Measurements from ENCODE around the gene TRPV5. TPM values are rescaled to one million over a fixed set of nuclear protein-coding genes. Genes with fewer than 3 reads are reported as not detected.

Gene TRPV5
- total and polyA plus RNA-seq, 2 donors (not counting 3 experiments of a cell fraction or from before 2014, with no cell fraction given), result not detected

DNA sequence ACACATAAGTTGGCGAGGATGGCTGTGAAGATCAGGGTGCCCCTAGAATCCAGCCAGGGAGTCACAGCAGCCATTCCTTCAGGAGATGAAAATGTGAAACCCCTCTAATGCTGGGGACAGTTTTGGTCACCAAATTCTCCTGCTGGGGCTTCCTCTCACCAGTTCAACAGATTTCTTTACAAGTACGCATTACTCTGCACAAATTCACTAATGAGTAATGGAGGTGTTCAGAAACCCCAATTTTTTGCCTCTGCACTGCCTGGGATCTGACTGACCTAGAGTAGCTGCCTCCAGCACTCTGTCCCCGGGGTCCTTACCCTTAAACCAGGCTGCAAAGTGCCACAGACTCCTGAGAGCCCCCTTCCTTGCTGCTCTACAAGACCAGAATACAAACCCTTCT lies 16.1 kb downstream of the TRPV5 start:
- Histone ChIP-seq H3K4me1 (ENCODE audit: control insufficient read depth, extremely low read depth, insufficient read depth, low read length) (no peaks in the 10 kb centered on the region), H3K36me3 (ENCODE audit: control insufficient read depth in 2 of 2, extremely low read depth in 1 of 2, insufficient read depth in 2 of 2, low read length in 2 of 2) (no peaks in the 10 kb centered on the region), H2AFZ (ENCODE audit: low read depth, low read length) (no peak overlapping the region), H3K4me2 (ENCODE audit: insufficient read depth, low read length) (no peak overlapping the region), H3K27ac (ENCODE audit: insufficient read depth, low read depth, low read length) (no peak overlapping the region), H4K20me1 (replicated peaks; ENCODE audit: control insufficient read depth, extremely low read depth, insufficient read depth, low read length) (peaks cover 2% of the 10 kb centered on the region), H3K9me3 (replicated peaks; ENCODE audit: control insufficient read depth, insufficient read depth, low read length) (no peaks in the 10 kb centered on the region), H3K9me1 (replicated peaks; ENCODE audit: control insufficient read depth, extremely low read depth, insufficient read depth, low read length) (no peaks in the 10 kb centered on the region), H3K79me2 (ENCODE audit: control insufficient read depth, insufficient read depth, low read length) (no peaks in the 10 kb centered on the region), H3K27me3 (ENCODE audit: control insufficient read depth in 2 of 2, insufficient read depth in 2 of 2, low read length in 2 of 2) (peaks cover 0 to 2% of the 10 kb centered on the region in 2 experiments), H3K9ac (replicated peaks; ENCODE audit: extremely low read depth, insufficient read depth, low read length) (no peak overlapping the region), H3K4me3 (replicated peaks in 1 of 3; ENCODE audit: insufficient read depth in 1 of 3, low read depth in 1 of 3, low read length in 3 of 3) (no peak overlapping the region)
- dilution Hi-C loops (cut with MboI; ENCODE audit: extremely low pct_ligation_motif_present, low sequenced_read_pairs), result no loop called here
- ChIA-PET CTCF (no interaction called here), POLR2A (no interaction called here)
- DNase-seq (ENCODE audit: low read depth, low spot score) (no peak), FAIRE-seq (no peak)
- BruUV-seq (replicated peaks), result no TSS peak
- no peak for TF ChIP-seq GATA2 (IDR thresholded peaks at IDR 0.05; ENCODE audit: insufficient read depth, insufficient read length, low read depth, low read length)
- TF ChIP-seq POLR2A (IDR thresholded peaks at IDR 0.05; ENCODE audit: low read depth, low read length), result no peak
- no peak for TF ChIP-seq EZH2 (IDR thresholded peaks at IDR 0.05; ENCODE audit: borderline replicate concordance, low read depth, low read length, severe bottlenecking)
- TF ChIP-seq MYC (IDR thresholded peaks at IDR 0.05; ENCODE audit: low read depth, low read length), result no peak
- TF ChIP-seq FOS (IDR thresholded peaks at IDR 0.05; ENCODE audit: borderline replicate concordance, insufficient read depth, low read length), result no peak
- TF ChIP-seq MAX (IDR thresholded peaks at IDR 0.05; ENCODE audit: insufficient read depth, insufficient read length), result no peak
- TF ChIP-seq CTCF (IDR thresholded peaks at IDR 0.05; ENCODE audit: extremely low read depth in 1 of 2, insufficient read depth in 1 of 2, low read depth in 1 of 2, low read length in 2 of 2), result no peak
- no peak for TF ChIP-seq JUN (IDR thresholded peaks at IDR 0.05; ENCODE audit: borderline replicate concordance, insufficient read depth, insufficient read length, low read depth)
- no peak for TF ChIP-seq POLR2AphosphoS5 (IDR thresholded peaks at IDR 0.05; ENCODE audit: insufficient read depth, low read depth, low read length)
- intact Hi-C loops (cut with micrococcal nuclease), result no loop called here
